Activated CD4-positive, alpha-beta T cell treated with anti-CD3 and anti-CD28 coated beads, Interleukin-2, amount 50 U/mL, for 24 hours (primary cell): Measurements from ENCODE around the gene HYKK.
"Not testable (repeated sequence)": the region's sequence is repeated elsewhere in the genome, so short reads cannot be mapped to it uniquely, and the experiment has no call there.

ENCODE experiments used
- DNase-seq, 2 donors: peaks; one replicate each; pipeline ENCODE4 v3.0.0-alpha.2; 2020; ENCODE audit warnings: low read depth in 1 of 2, low spot score in 1 of 2

The HYKK gene

DNA sequence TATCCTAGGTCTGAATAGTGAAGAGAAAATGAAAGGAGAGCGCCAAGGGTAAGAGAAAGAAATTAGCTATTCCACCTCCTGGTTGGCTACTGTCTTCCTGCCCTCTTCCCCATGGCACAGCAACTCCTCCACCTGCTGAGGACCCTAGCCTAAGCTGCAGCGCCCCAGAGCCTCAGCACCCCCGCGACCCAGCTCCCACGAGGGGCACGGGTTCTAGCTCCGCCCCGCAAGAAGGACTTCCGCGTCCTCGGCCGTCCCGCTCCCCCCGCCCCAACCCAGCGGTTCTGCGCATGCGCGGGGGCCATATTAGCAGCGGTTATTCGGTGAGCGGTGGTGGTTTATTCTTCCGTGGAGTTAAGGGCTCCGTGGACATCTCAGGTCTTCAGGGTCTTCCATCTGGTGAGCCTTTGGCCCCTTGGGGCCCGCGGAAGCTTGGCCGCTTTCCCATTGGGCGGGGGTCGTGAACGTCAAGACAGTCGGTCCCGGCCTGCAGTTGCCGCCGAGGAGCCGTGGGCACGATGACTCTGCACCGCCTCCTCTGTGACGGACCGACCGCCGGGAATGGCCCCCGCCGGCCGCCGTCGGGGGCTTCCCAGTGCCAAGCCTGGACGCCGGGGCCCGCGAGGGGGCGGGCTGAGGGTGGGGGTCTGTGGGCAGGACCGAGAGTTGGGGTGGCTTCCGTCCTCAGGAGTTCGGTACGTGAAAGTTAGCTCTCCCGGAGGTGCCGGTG is 32.9 kb downstream of the HYKK start, which contains the start of gene PSMA4:
Gene PSMA4, plus strand, starts transcription at position 304 of the 730 bp plus-strand sequence. CDS start 1,484 bp downstream, outside the sequence.
- peak; percentile 93 to 96 for DNase-seq

- no peak for DNase-seq
Observed at GRCh38 chr15:78540871-78541743, 33.7 kb downstream of the HYKK start.

- DNase-seq: no peak
Observed at GRCh38 chr15:78541744-78542034, 34.3 kb downstream of the HYKK start.

DNA sequence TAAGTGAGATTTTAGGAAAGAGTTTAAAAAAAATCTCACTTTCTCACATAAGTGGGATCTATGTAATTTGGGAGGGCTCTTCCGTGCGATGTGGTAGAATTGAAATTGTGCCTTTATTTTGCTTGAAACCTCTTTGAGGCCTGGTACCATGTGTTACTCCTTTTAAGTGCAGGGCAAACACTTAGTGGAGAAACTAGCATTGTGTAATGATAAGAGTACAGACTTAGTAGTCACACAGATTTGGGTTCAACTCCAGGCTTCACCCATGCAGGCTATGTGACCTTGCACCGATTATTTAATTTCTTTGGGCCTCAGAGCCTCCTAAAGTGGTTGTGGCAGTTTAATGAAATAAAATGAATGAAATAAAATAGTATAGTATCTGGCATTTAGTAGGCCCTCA is 35.3 kb downstream of the HYKK start:
- DNase-seq: no peak

DNA sequence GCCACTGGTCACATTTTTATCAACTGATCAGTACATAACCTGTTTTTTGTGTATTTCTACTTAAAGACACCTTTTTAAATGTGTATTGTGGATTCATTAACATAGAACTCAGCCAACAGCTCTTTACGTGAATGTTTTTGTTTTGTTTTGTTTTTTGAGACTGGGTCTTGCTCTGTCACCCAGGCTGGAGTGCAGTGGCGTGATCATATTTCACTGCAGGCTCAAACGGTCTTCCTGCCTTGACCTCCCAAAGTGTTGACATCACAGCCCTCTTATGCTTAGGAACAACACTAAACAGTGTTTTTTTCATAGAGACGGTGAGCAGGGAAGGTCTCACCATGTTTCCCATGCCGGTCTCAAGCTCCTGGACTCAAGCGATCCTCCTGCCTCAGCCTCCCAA is 42.8 kb downstream of the HYKK start:
- DNase-seq: no peak

GRCh38 chr15:78550815-78551214 is 43.4 kb downstream of the HYKK start:
- DNase-seq: no peak

GRCh38 chr15:78551902-78552301 is 44.5 kb downstream of the HYKK start:
- no peak for DNase-seq

DNA sequence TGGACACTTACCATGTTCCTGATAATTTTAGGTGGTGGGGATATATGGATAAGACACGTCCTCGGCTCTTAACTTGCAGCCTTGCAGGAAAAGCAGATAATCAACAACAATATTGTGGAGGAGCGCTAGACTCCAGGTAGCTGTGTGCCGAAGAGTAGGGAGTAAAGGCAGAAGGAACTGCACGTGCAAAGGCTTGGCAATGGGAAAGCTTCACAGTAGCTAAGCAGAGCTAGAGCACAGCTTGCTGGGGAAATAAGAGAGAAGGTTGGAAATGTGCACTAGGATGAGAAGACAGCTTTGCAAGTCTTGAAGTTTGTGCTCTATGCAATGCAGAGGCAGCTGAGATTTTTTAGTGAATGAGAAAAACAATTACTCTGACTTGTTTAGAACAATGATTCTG is 45.2 kb downstream of the HYKK start:
- DNase-seq: no peak

DNA sequence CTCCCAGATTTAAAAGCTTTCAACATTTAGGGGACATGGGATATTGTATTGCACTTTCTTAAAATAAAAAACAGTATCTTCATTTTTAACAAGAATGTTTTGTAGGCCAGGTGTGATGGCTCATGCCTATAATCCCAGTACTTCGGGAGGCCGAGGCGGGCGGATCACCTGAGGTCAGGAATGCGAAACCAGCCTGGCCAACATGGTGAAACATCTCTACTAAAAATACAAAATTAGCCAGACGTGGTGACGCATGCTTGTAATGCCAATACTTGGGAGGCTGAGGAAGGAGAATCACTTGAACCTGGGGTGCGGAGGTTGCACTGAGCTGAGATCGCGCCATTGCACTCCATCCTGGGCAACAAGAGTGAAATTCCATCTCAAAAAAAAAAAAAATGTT is 52.8 kb downstream of the HYKK start:
- DNase-seq: not testable (repeated sequence)

- DNase-seq: no peak
Observed at GRCh38 chr15:78561490-78561889, 54.1 kb downstream of the HYKK start.

DNA sequence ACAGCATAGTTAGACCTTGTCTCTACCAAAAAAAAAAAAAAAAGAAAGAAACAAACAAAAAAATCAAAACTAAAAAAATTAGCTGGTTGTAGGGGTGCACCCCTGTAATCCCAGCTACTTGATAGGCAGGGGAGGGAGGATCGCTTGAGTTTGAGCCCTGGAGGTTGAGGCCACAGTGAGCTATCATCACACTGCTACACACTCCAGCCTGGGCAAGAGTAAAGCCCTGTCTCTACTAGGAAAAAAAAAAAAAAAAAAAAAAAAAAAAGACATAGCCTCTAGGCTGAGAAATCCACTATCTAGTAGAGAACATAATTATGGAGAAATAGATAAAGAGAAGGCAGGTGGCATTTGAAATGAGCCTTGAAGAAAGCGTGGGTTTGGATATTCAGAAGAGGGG is 55.7 kb downstream of the HYKK start:
- DNase-seq: no peak

- no peak for DNase-seq
Observed at GRCh38 chr15:78564743-78565096, 57.3 kb downstream of the HYKK start.

DNA sequence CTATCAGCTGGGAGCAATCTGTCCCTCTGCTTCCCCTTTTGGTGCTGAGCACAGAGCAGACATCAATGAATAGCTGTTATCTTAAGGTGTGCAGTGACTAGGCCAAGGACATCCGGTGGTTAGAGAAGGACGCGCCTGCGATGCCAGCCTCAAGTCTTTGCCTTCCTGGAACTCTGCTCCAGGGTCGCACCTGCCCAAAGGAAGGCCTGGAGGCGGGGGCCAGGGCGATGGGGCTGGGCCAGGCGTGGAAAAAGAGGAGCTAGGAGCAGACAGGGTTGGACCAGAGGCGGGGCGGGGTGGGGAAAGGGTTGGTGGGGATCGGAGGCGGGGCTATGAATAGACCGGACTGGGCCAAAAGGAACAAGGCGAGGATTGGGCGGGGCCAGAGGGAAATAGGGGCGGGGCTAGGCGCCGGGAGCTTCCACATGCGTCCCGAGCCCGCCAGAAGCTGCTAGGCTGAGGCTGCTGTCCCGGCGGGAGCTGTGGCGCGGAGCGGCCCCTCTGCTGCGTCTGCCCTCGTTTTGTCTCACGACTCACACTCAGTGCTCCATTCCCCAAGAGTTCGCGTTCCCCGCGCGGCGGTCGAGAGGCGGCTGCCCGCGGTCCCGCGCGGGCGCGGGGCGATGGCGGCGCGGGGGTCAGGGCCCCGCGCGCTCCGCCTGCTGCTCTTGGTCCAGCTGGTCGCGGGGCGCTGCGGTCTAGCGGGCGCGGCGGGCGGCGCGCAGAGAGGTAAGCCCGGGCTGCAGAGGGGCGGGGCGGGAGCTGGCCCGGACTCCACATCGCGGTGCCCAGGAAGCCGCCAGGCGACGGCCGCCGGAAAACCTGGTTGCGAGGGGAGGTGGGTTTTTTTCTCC is 57.9 kb downstream of the HYKK start, which contains the start of gene CHRNA5:
Gene CHRNA5, plus strand, starts transcription at position 424 of the 854 bp plus-strand sequence. Its CDS starts 200 bp downstream, at position 624.
- DNase-seq: peak; percentile 14 to 72

DNA sequence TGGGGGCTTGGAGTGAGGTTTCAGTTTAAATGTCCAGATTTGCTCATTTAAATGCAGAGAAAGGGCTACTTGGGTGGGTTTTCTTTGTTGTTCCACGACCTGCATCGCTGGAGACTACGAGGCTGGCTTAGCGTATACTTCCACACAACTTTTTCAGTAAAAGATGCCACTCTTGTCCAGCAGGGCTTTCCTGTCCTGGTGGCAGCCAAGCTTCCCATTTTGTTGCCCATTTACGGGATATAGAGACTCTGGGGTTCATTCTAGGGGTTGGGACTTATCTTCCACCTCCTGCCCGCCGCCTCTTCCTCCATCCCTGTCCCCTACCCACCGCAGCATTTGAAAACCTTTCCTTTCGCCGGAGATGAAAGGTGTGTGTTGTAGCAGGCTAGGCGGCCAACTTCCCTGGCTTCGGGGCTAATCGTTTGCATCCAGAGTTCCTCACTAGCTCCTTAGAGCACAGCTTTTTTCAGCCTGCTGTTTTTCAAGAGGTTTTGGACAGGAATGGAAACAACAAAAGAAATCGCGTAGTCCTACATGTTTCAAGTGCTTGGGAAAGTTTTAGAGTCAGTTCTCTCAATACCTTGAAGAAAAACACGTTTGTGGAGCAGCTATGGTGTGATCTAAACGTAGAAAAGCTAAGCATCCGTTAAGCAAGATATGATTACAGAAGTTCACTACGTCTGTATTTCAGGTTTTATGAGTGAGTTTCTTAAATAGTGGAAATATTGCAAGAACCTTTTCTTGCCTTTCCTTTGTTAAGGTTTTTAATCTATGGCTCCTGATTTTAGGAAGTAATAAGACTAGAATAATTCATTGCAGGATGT is 58.8 kb downstream of the HYKK start:
- DNase-seq: no peak

GRCh38 chr15:78567531-78567930 is 60.2 kb downstream of the HYKK start:
- DNase-seq: no peak

GRCh38 chr15:78570710-78571109 is 63.3 kb downstream of the HYKK start:
- DNase-seq: no peak

DNA sequence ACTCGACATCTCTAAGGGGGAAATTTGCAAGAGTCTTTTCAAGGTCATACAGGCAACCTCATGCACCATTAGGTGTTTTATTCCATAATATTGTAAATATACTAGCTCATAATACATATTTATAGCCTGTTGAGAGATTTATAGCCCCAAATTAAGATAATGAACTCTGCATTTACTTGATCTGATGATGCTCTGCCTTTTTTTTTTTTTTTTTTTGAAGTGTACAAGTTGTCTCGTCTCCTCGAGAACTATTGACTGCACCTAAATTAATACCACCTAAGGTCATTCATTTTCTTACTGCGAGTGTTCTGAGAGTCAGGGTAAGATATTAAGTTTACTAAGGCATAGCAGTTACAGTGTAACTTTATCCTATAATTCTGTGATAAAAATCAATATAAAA is 64.0 kb downstream of the HYKK start:
- no peak for DNase-seq

DNA sequence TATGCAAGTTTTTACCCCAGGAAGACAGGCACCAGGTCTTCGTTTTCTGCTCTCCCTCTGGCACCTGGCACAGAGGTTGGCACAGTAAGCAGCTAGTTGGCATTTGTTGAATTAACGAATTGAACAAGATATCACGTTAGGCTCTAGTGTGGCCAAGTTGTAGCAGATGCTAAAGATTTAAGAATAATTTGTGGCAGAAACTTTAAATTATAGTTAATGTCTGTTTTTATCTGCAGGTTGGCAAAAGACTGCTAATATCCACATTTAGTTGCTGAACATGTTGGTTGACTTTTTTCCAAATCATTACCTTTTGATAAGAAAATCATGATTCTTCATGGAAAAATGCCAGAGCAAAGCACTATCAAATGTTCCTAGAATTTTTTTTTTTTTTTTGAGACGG is 66.0 kb downstream of the HYKK start:
- no peak for DNase-seq

DNA sequence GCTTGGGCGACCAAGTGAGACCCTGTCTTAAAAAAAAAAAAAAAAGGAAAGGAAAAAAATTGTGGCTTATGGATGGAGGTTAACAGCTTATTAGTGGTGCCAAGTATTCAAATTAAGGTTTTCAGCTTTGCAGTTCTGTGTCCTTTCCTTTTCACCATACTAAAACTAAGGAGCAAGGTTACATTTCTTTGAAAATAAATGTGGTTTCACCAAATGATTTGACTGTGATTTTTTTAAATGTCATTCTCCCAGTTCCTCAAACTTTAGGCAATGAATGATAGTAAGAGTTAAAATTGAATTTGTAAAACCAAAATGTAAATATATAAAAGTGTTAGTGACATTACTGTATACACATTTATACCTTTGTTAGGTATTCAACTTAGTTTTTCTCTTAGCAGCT is 67.6 kb downstream of the HYKK start:
- no peak for DNase-seq
